Measurements from ENCODE around the gene FLOT1. TPM values are rescaled to one million over a fixed set of nuclear protein-coding genes. Genes with fewer than 3 reads are reported as not detected.

The FLOT1 gene
- polyA plus RNA-seq, 1 donor (not counting 4 experiments of a cell fraction or from before 2014, with no cell fraction given): 21.6 TPM

GRCh38 chr6:30763618-30764489, 21.4 kb upstream of the FLOT1 start:
- H3K9ac ChIP-seq (ENCODE audit: control insufficient read depth, extremely low read depth, insufficient read depth, low read length): peak overlapping the region; percentile 50
- H3K4me3 ChIP-seq (ENCODE audit: control insufficient read depth in 2 of 3, extremely low read depth in 1 of 3, insufficient read depth in 2 of 3, low read depth in 1 of 3, low read length in 3 of 3): no peak overlapping the region
- H3K9me1 ChIP-seq (ENCODE audit: control insufficient read depth, extremely low read depth, insufficient read depth, low read length): no peaks in the 10 kb centered on the region
- peaks cover 59% of the 10 kb centered on the region for H3K4me1 ChIP-seq (ENCODE audit: control insufficient read depth, extremely low read depth, insufficient read depth, low read length)
- no peaks in the 10 kb centered on the region for H3K36me3 ChIP-seq (ENCODE audit: control insufficient read depth in 2 of 2, extremely low read depth in 1 of 2, insufficient read depth in 2 of 2, low read length in 2 of 2)
- no peaks in the 10 kb centered on the region for H4K20me1 ChIP-seq (ENCODE audit: control insufficient read depth, extremely low read depth, insufficient read depth, low read length)
- peak overlapping the region; percentile 31 for H3K4me2 ChIP-seq (ENCODE audit: control insufficient read depth, extremely low read depth, insufficient read depth, low read depth, low read length)
- no peaks in the 10 kb centered on the region for H3K9me3 ChIP-seq (ENCODE audit: control insufficient read depth, low read depth, low read length)
- H2AFZ ChIP-seq (ENCODE audit: control insufficient read depth, low read length): peak overlapping the region; percentile 59
- dilution Hi-C loops (cut with MboI; ENCODE audit: extremely low pct_ligation_motif_present, low sequenced_read_pairs): no loop called here
- no peaks in the 10 kb centered on the region for H3K27me3 ChIP-seq (ENCODE audit: control insufficient read depth, extremely low read depth, insufficient read depth, low read length)
- FAIRE-seq: no peak
- peak overlapping the region; percentile 86 for H3K27ac ChIP-seq (ENCODE audit: control insufficient read depth, insufficient read depth, low read length)
- H3K79me2 ChIP-seq (ENCODE audit: control insufficient read depth, insufficient read depth, low read length): no peaks in the 10 kb centered on the region
- no peak for DNase-seq (ENCODE audit: low read depth, low spot score)
- no peak for TF ChIP-seq EZH2 (IDR thresholded peaks at IDR 0.05; ENCODE audit: low read length)
- peak in 1 of 3 experiments; percentile 20 for TF ChIP-seq CTCF (optimal IDR thresholded peaks at IDR 0.05 in 1 of 3, IDR thresholded peaks at IDR 0.05 in 1 of 3, conservative IDR thresholded peaks at IDR 0.05 in 1 of 3; ENCODE audit: extremely low read depth in 1 of 3, insufficient read depth in 2 of 3, low read length in 3 of 3)

- Histone ChIP-seq H3K36me3 (ENCODE audit: control insufficient read depth in 2 of 2, extremely low read depth in 1 of 2, insufficient read depth in 2 of 2, low read length in 2 of 2) (no peaks in the 10 kb centered on the region), H2AFZ (ENCODE audit: control insufficient read depth, low read length) (no peak overlapping the region), H4K20me1 (ENCODE audit: control insufficient read depth, extremely low read depth, insufficient read depth, low read length) (no peaks in the 10 kb centered on the region), H3K27me3 (ENCODE audit: control insufficient read depth, extremely low read depth, insufficient read depth, low read length) (no peaks in the 10 kb centered on the region), H3K9me1 (ENCODE audit: control insufficient read depth, extremely low read depth, insufficient read depth, low read length) (no peaks in the 10 kb centered on the region), H3K4me1 (ENCODE audit: control insufficient read depth, extremely low read depth, insufficient read depth, low read length) (peaks cover 55% of the 10 kb centered on the region), H3K4me3 (ENCODE audit: control insufficient read depth in 2 of 3, extremely low read depth in 1 of 3, insufficient read depth in 2 of 3, low read depth in 1 of 3, low read length in 3 of 3) (no peak overlapping the region), H3K4me2 (ENCODE audit: control insufficient read depth, extremely low read depth, insufficient read depth, low read depth, low read length) (no peak overlapping the region), H3K27ac (ENCODE audit: control insufficient read depth, insufficient read depth, low read length) (peak overlapping the region; percentile 86), H3K79me2 (ENCODE audit: control insufficient read depth, insufficient read depth, low read length) (no peaks in the 10 kb centered on the region), H3K9me3 (ENCODE audit: control insufficient read depth, low read depth, low read length) (no peaks in the 10 kb centered on the region), H3K9ac (ENCODE audit: control insufficient read depth, extremely low read depth, insufficient read depth, low read length) (no peak overlapping the region)
- TF ChIP-seq CTCF (optimal IDR thresholded peaks at IDR 0.05 in 1 of 3, IDR thresholded peaks at IDR 0.05 in 1 of 3, conservative IDR thresholded peaks at IDR 0.05 in 1 of 3; ENCODE audit: extremely low read depth in 1 of 3, insufficient read depth in 2 of 3, low read length in 3 of 3) (no peak), EZH2 (IDR thresholded peaks at IDR 0.05; ENCODE audit: low read length) (no peak)
- FAIRE-seq: no peak
- DNase-seq (ENCODE audit: low read depth, low spot score): no peak
- dilution Hi-C loops (cut with MboI; ENCODE audit: extremely low pct_ligation_motif_present, low sequenced_read_pairs): no loop called here
Observed at GRCh38 chr6:30763155-30763617, 20.7 kb upstream of the FLOT1 start.

Measured in keratinocyte (primary cell).